A549 (cell line): ENCODE measurements around the gene CPED1. TPM values are rescaled to one million over a fixed set of nuclear protein-coding genes. Genes with fewer than 3 reads are reported as not detected.

Source experiments
- ATAC-seq, 2 experiments: fragments of 200-7000 bp in 1 of 2; fragments of >200 bp in 1 of 2; cut with Nextera tagmentation in 1 of 2; cut with Tn5 transposase in 1 of 2; 3 replicates each; pipeline versions ENCODE4 v1.8.0 to v1.9.1; 2018 to 2020; ENCODE audit warnings: mild to moderate bottlenecking in 1 of 2, moderate library complexity in 1 of 2
- CTCF ChIA-PET: fragments of 300-600 bp; sonication (Branson Sonifier 250); formaldehyde crosslinking; extraction: SDS; loops from one replicate; lab custom pipeline; 2021; ENCODE audit warnings: antibody characterized with exemption, inconsistent platforms; lab: Yijun Ruan, JAX
- POLR2A ChIA-PET: fragments of 350-600 bp; formaldehyde crosslinking; extraction: SDS; loops from one replicate; lab custom pipeline; 2021; ENCODE audit warnings: antibody characterized with exemption, inconsistent platforms; lab: Yijun Ruan, JAX
- DNase-seq, 2 experiments: peaks; one replicate each; pipeline versions ENCODE4 v3.0.0 to v3.0.0-alpha.2; 2011 to 2016; ENCODE audit warnings: low read depth in 1 of 2, low spot score in 1 of 2
- FAIRE-seq: peaks from 2 replicates; lab custom pipeline; 2011; peaks lifted over from hg19 to GRCh38; lab: Jason Lieb, UNC
- H3K27ac ChIP-seq, 2 experiments: fragments of >200 bp; sonication (Bioruptor Twin); formaldehyde crosslinking; 3 replicates each; pipeline ENCODE4 v1.5.1; 2016 to 2017
- H3K4me1 ChIP-seq: fragments of >200 bp; sonication (Bioruptor Twin); formaldehyde crosslinking; 3 replicates; pipeline ENCODE4 v1.6.1; 2016
- H3K4me2 ChIP-seq: fragments of >200 bp; sonication (Bioruptor Twin); formaldehyde crosslinking; 3 replicates; pipeline ENCODE4 v1.6.1; 2016
- H3K4me3 ChIP-seq: fragments of >200 bp; sonication (Bioruptor Twin); formaldehyde crosslinking; 3 replicates; pipeline ENCODE4 v1.5.1; 2016
- H3K9me3 ChIP-seq: fragments of >200 bp; sonication (Bioruptor Twin); formaldehyde crosslinking; 3 replicates; pipeline ENCODE4 v1.6.1; 2016
- BHLHE40 ChIP-seq: IDR thresholded peaks from 2 replicates; pipeline ENCODE4 v1.6.1; 2012; ENCODE audit warnings: low read depth, low read length, inconsistent platforms
- EP300 ChIP-seq, 2 experiments: fragments of >200 bp; sonication (Bioruptor Twin); formaldehyde crosslinking; IDR thresholded peaks; 2 replicates in 1 of 2; 3 replicates in 1 of 2; pipeline ENCODE4 v1.6.1; 2016 to 2017
- FOSB ChIP-seq: fragments of 250-450 bp; sonication (Bioruptor Pico); IDR thresholded peaks from 2 replicates; pipeline ENCODE4 v1.5.0; 2020; ENCODE audit warnings: mild to moderate bottlenecking, moderate library complexity
- GATA3 ChIP-seq: IDR thresholded peaks from 2 replicates; pipeline ENCODE4 v1.6.1; 2012; ENCODE audit warnings: borderline replicate concordance
- JUN ChIP-seq, 2 experiments: fragments of >200 bp; sonication (Bioruptor Twin); formaldehyde crosslinking; IDR thresholded peaks; 2 replicates in 1 of 2; 3 replicates in 1 of 2; pipeline ENCODE4 v1.6.1; 2016 to 2017
- NPAS2 ChIP-seq: fragments of 250-450 bp; sonication (Bioruptor Pico); IDR thresholded peaks from 2 replicates; pipeline ENCODE4 v1.8.0; 2022; ENCODE audit warnings: mild to moderate bottlenecking, moderate library complexity, borderline replicate concordance
- RFX5 ChIP-seq: fragments of 450-650 bp; IDR thresholded peaks from 2 replicates; pipeline ENCODE4 v1.7.1; 2014; ENCODE audit warnings: antibody characterized with exemption, mild to moderate bottlenecking, moderate library complexity
- SREBF2 ChIP-seq: fragments of 450-650 bp; IDR thresholded peaks from 2 replicates; pipeline ENCODE4 v1.6.1; 2014; ENCODE audit warnings: mild to moderate bottlenecking, moderate library complexity
- TP53 ChIP-seq: fragments of 250-450 bp; sonication (Bioruptor Pico); IDR thresholded peaks from 2 replicates; pipeline ENCODE4 v1.5.0; 2021; ENCODE audit warnings: mild to moderate bottlenecking, moderate library complexity
- ZFP36 ChIP-seq: fragments of 450-650 bp; IDR thresholded peaks from 2 replicates; pipeline ENCODE4 v1.6.1; 2014; ENCODE audit warnings: borderline replicate concordance; ENCODE audit not compliant: partially characterized antibody
- ZNF302 ChIP-seq: fragments of 250-450 bp; sonication (Bioruptor Pico); IDR thresholded peaks from 2 replicates; pipeline ENCODE4 v1.9.0; 2021; ENCODE audit warnings: inconsistent platforms, mild to moderate bottlenecking, moderate library complexity
- ZSCAN20 ChIP-seq: fragments of 250-450 bp; sonication (Bioruptor Pico); IDR thresholded peaks from 2 replicates; pipeline ENCODE4 v1.8.0; 2022; ENCODE audit warnings: mild to moderate bottlenecking, moderate library complexity
- WGBS: methylation state at CpG from one replicate; pipeline ENCODE4 v1.1.6; 2017; ENCODE audit errors: missing lambda C conversion rate; 5-methylcytosine and 5-hydroxymethylcytosine counted together
- polyA plus RNA-seq, 4 experiments: library from polyadenylated mRNA; depleted of rRNA in 3 of 4; stranded (reverse); fragments of >200 nt; fragmentation: RNase III in 1 of 4; extraction: RNeasy Plus Mini Kit Qiagen cat#74134 plus additional on column Dnase treatment in 1 of 4; gene quantifications; 2 replicates in 3 of 4; 3 replicates in 1 of 4; pipeline ENCODE4 v1.2.3, GENCODE V29; 2011 to 2017
- TF ChIP-seq, protein P1 (sequence below): fragments of 200-600 bp; sonication (generic); IDR thresholded peaks from 2 replicates; pipeline ENCODE4 v1.6.1; 2016; ENCODE audit warnings: antibody characterized with exemption, mild to moderate bottlenecking, moderate library complexity
- TF ChIP-seq, protein P2 (sequence below): fragments of >200 bp; sonication (Bioruptor Twin); formaldehyde crosslinking; IDR thresholded peaks from 2 replicates; pipeline ENCODE4 v1.6.1; 2016
- TF ChIP-seq, protein P3 (sequence below): IDR thresholded peaks from 2 replicates; pipeline ENCODE4 v1.6.1; 2012
- TF ChIP-seq, protein P4 (sequence below): fragments of 250-450 bp; sonication (Bioruptor Pico); IDR thresholded peaks from 2 replicates; pipeline ENCODE4 v1.5.0; 2021; ENCODE audit warnings: mild to moderate bottlenecking, moderate library complexity, borderline replicate concordance
- TF ChIP-seq, protein P5 (sequence below): fragments of 150-350 bp; IDR thresholded peaks from 2 replicates; pipeline ENCODE4 v1.6.1; 2014; ENCODE audit warnings: low read depth, mild to moderate bottlenecking, low read length
- TF ChIP-seq, protein P6 (sequence below): IDR thresholded peaks from 2 replicates; pipeline ENCODE4 v1.6.1; 2012

CPED1 gene
- polyA plus RNA-seq, 2 of the 4 experiments (the other 2 are of a cell fraction), result 0.03 TPM; not detected in 1

DNA sequence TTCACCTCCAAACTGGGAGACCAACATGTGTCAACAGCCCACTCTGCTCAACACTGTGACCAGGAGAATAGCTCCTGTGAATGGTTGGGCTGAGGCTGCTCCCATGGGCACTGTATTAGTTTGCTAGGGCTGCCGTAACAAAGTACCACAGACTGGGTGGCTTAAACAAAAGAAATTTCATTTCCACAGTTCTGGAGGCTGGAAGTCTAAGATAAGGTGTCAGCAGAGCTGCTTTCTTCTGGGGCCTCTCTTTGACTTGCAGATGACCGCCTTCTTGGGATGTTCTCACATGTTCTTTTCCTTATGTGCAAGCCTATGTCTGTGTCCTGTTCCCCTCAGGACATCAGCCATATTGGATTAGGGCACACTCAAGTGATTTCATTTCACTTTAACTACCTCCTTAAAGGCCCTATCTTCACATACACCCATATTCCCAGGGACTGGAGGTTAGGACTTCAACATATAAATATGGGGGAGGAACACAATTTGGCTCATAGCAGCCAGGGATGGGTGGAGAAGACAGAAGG, 90.3 kb downstream of the CPED1 start (continued):
- TF ChIP-seq, protein P1, sequence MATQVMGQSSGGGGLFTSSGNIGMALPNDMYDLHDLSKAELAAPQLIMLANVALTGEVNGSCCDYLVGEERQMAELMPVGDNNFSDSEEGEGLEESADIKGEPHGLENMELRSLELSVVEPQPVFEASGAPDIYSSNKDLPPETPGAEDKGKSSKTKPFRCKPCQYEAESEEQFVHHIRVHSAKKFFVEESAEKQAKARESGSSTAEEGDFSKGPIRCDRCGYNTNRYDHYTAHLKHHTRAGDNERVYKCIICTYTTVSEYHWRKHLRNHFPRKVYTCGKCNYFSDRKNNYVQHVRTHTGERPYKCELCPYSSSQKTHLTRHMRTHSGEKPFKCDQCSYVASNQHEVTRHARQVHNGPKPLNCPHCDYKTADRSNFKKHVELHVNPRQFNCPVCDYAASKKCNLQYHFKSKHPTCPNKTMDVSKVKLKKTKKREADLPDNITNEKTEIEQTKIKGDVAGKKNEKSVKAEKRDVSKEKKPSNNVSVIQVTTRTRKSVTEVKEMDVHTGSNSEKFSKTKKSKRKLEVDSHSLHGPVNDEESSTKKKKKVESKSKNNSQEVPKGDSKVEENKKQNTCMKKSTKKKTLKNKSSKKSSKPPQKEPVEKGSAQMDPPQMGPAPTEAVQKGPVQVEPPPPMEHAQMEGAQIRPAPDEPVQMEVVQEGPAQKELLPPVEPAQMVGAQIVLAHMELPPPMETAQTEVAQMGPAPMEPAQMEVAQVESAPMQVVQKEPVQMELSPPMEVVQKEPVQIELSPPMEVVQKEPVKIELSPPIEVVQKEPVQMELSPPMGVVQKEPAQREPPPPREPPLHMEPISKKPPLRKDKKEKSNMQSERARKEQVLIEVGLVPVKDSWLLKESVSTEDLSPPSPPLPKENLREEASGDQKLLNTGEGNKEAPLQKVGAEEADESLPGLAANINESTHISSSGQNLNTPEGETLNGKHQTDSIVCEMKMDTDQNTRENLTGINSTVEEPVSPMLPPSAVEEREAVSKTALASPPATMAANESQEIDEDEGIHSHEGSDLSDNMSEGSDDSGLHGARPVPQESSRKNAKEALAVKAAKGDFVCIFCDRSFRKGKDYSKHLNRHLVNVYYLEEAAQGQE, result no peak
- TF ChIP-seq JUN (IDR thresholded peaks at IDR 0.05) (no peak), ZFP36 (no peak), ZSCAN20 (CRISPR knock-in tag) (no peak), ZNF302 (no peak), SREBF2 (no peak)
- TF ChIP-seq, protein P2, sequence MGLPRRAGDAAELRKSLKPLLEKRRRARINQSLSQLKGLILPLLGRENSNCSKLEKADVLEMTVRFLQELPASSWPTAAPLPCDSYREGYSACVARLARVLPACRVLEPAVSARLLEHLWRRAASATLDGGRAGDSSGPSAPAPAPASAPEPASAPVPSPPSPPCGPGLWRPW, result no peak
- TF ChIP-seq, protein P3, sequence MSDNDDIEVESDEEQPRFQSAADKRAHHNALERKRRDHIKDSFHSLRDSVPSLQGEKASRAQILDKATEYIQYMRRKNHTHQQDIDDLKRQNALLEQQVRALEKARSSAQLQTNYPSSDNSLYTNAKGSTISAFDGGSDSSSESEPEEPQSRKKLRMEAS, result no peak

DNA sequence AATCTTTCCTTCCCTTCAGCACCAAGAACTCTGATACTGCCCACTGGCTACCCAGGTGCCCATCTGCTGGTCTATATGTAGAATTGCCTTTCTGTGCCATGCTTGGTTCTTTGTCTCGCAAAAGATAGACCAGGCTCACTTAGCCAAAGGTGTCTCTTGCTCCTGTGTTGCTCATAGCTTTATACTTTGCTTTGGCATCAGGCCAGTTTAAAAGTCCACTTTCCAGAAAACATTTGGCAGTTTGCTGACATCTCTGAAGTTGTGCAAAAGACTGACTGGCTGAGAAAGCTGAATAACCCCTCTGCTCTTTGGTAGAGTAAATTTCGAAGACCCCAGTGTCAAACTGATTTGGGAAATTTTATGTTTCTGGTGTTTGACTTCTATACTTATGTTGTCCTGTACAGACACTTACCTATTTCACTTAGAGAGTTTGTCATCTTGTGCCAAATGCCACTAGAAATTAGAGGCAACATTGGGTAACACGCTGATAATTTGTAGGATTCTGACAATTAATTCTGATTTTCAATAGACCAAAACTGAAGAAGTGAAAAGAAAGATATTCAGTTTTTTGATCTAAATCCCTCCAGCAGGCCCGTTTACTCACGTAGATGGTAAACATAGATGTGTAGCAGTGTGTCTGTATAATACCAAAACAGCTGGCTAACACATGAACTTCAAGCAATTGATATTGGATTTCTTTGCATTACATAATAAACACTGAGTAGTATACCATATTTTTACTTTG, 91.1 kb downstream of the CPED1 start:
- H3K27ac ChIP-seq, result no peak overlapping the region
- DNase-seq (no peak), ATAC-seq (peak in 1 of 2 experiments; percentile 39; a peak in 1 of 6 replicates)
- no peaks in the 10 kb centered on the region for H3K9me3 ChIP-seq
- CTCF ChIA-PET, result no interaction called here
- no peak overlapping the region for H3K4me2 ChIP-seq
- no peak for TF ChIP-seq NPAS2 (CRISPR knock-in tag)
- TF ChIP-seq, protein P4, sequence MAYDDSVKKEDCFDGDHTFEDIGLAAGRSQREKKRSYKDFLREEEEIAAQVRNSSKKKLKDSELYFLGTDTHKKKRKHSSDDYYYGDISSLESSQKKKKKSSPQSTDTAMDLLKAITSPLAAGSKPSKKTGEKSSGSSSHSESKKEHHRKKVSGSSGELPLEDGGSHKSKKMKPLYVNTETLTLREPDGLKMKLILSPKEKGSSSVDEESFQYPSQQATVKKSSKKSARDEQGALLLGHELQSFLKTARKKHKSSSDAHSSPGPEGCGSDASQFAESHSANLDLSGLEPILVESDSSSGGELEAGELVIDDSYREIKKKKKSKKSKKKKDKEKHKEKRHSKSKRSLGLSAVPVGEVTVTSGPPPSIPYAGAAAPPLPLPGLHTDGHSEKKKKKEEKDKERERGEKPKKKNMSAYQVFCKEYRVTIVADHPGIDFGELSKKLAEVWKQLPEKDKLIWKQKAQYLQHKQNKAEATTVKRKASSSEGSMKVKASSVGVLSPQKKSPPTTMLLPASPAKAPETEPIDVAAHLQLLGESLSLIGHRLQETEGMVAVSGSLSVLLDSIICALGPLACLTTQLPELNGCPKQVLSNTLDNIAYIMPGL (CRISPR knock-in tag), result no peak
- TF ChIP-seq BHLHE40, result no peak
- TF ChIP-seq, all 56 proteins: peak for 0
- no peak for FAIRE-seq
- POLR2A ChIA-PET, result no interaction called here
- Histone ChIP-seq H3K4me3 (no peak overlapping the region), H3K4me1 (peaks cover 8% of the 10 kb centered on the region; the same call in 2 of the 3 replicates)
- WGBS, result 13% methylated on average over 5 of the region's 5 CpGs

DNA sequence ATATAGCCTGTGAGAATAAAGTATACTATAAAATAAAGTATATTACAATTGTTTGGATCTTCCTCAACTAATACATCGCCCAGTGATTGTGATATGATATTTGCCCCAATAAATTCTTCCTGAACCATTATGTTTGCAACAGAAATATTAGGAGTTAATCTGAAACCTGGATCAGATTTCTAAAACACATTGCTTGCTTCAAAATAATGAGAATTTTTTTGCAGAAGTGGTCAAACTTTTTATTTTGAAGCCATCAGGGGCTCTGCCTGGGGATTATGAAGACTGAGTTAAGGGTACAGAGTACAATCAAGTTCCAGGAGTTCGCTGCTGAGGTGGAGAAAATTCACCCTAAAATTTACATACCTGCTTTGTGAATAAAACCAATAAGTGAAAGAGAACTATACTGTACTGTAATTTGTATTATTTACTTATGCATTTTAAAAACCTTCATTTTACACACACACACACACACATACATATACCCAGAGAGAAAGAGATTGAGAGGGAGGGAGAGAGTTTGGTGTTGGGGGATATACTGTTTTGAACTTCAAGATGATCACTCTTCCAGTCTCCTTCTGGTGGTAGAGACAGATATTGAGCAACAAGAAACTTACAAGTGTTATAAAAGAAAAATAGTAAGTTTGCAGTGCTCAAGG, 91.9 kb downstream of the CPED1 start:
- no peak for DNase-seq
- 54% methylated on average over 2 of the region's 2 CpGs for WGBS
- no peak for FAIRE-seq
- no peak overlapping the region for H3K4me3 ChIP-seq
- POLR2A ChIA-PET, result no interaction called here
- H3K27ac ChIP-seq, result no peak overlapping the region
- no peaks in the 10 kb centered on the region for H3K9me3 ChIP-seq
- CTCF ChIA-PET, result interaction anchor here (0.8 to 3.6 kb wide), 12 partner anchors 9 to 288 kb away, joined by 3 to 15 read pairs (median 6); partner anchors contain the start of gene CPED1
- no peak for TF ChIP-seq GATA3
- no peak for TF ChIP-seq TP53 (CRISPR knock-in tag)
- TF ChIP-seq RFX5, result no peak
- TF ChIP-seq FOSB (CRISPR knock-in tag), result no peak
- TF ChIP-seq ZSCAN20 (CRISPR knock-in tag), result no peak
- TF ChIP-seq BHLHE40, result no peak
- TF ChIP-seq, protein P5, sequence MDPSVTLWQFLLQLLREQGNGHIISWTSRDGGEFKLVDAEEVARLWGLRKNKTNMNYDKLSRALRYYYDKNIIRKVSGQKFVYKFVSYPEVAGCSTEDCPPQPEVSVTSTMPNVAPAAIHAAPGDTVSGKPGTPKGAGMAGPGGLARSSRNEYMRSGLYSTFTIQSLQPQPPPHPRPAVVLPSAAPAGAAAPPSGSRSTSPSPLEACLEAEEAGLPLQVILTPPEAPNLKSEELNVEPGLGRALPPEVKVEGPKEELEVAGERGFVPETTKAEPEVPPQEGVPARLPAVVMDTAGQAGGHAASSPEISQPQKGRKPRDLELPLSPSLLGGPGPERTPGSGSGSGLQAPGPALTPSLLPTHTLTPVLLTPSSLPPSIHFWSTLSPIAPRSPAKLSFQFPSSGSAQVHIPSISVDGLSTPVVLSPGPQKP, result no peak
- TF ChIP-seq, protein P6, sequence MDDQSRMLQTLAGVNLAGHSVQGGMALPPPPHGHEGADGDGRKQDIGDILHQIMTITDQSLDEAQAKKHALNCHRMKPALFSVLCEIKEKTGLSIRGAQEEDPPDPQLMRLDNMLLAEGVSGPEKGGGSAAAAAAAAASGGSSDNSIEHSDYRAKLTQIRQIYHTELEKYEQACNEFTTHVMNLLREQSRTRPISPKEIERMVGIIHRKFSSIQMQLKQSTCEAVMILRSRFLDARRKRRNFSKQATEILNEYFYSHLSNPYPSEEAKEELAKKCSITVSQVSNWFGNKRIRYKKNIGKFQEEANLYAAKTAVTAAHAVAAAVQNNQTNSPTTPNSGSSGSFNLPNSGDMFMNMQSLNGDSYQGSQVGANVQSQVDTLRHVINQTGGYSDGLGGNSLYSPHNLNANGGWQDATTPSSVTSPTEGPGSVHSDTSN, result no peak
- TF ChIP-seq EP300 (IDR thresholded peaks at IDR 0.05), result no peak
- ATAC-seq, result no peak
- H3K4me2 ChIP-seq, result no peak overlapping the region
- peaks cover 9% of the 10 kb centered on the region; the same call in 2 of the 3 replicates for H3K4me1 ChIP-seq
